Panc1 (cell line): ENCODE results near the gene TPST2.

ENCODE experiments used
- POLR2AphosphoS5 ChIP-seq: IDR thresholded peaks from 2 replicates; pipeline ENCODE4 v1.6.1; 2012; ENCODE audit warnings: mild to moderate bottlenecking, low read depth, low read length, moderate library complexity
- TF ChIP-seq, protein P1 (sequence below): fragments of 450-650 bp; IDR thresholded peaks from 2 replicates; pipeline ENCODE4 v1.5.1; 2017; ENCODE audit warnings: mild to moderate bottlenecking

- TF ChIP-seq, protein P1, sequence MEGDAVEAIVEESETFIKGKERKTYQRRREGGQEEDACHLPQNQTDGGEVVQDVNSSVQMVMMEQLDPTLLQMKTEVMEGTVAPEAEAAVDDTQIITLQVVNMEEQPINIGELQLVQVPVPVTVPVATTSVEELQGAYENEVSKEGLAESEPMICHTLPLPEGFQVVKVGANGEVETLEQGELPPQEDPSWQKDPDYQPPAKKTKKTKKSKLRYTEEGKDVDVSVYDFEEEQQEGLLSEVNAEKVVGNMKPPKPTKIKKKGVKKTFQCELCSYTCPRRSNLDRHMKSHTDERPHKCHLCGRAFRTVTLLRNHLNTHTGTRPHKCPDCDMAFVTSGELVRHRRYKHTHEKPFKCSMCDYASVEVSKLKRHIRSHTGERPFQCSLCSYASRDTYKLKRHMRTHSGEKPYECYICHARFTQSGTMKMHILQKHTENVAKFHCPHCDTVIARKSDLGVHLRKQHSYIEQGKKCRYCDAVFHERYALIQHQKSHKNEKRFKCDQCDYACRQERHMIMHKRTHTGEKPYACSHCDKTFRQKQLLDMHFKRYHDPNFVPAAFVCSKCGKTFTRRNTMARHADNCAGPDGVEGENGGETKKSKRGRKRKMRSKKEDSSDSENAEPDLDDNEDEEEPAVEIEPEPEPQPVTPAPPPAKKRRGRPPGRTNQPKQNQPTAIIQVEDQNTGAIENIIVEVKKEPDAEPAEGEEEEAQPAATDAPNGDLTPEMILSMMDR, result no peak
- no peak for TF ChIP-seq POLR2AphosphoS5
These were observed 73.4 kb downstream of the TPST2 start for GRCh38 chr22:26516503-26516902.
